WTC11 (cell line): Measurements from ENCODE around the gene DGLUCY.

Source experiments
- CREM ChIP-seq: sonication (generic); formaldehyde crosslinking; IDR thresholded peaks from 2 replicates; pipeline ENCODE4 v1.8.1; 2022; ENCODE audit warnings: mild to moderate bottlenecking, missing genetic modification reagents, moderate library complexity
- FOXK1 ChIP-seq: sonication (generic); formaldehyde crosslinking; IDR thresholded peaks from 2 replicates; pipeline ENCODE4 v1.8.0; 2022; ENCODE audit warnings: mild to moderate bottlenecking, moderate library complexity, missing genetic modification reagents
- NR2C2 ChIP-seq: sonication (generic); formaldehyde crosslinking; IDR thresholded peaks from 2 replicates; pipeline ENCODE4 v1.8.0; 2022; ENCODE audit warnings: mild to moderate bottlenecking, missing genetic modification reagents
- ZNF219 ChIP-seq: sonication (generic); formaldehyde crosslinking; IDR thresholded peaks from 2 replicates; pipeline ENCODE4 v1.8.0; 2023; ENCODE audit warnings: missing genetic modification reagents, mild to moderate bottlenecking, borderline replicate concordance
- ZNF423 ChIP-seq: fragments of 250-450 bp; sonication (Bioruptor Pico); IDR thresholded peaks from 2 replicates; pipeline ENCODE4 v2.1.2; 2022; ENCODE audit warnings: mild to moderate bottlenecking, moderate library complexity
- TF ChIP-seq, protein P1 (sequence below): fragments of 200-600 bp; IDR thresholded peaks from 2 replicates; pipeline ENCODE4 v1.8.0; 2022; ENCODE audit warnings: antibody characterized with exemption
- TF ChIP-seq, protein P2 (sequence below): sonication (generic); formaldehyde crosslinking; IDR thresholded peaks from 2 replicates; pipeline ENCODE4 v1.8.0; 2022; ENCODE audit warnings: mild to moderate bottlenecking, missing genetic modification reagents
- TF ChIP-seq, protein P3 (sequence below): sonication (generic); formaldehyde crosslinking; IDR thresholded peaks from 2 replicates; pipeline ENCODE4 v1.8.1; 2023; ENCODE audit warnings: mild to moderate bottlenecking, moderate library complexity, missing genetic modification reagents
- TF ChIP-seq, protein P4 (sequence below): sonication (generic); formaldehyde crosslinking; IDR thresholded peaks from 2 replicates; pipeline ENCODE4 v1.8.1; 2023; ENCODE audit warnings: mild to moderate bottlenecking, missing genetic modification reagents, borderline replicate concordance
- TF ChIP-seq, protein P5 (sequence below): fragments of 250-450 bp; sonication (Bioruptor Pico); IDR thresholded peaks from 2 replicates; pipeline ENCODE4 v1.9.0; 2021; ENCODE audit warnings: moderate library complexity, mild to moderate bottlenecking, inconsistent platforms, borderline replicate concordance
- TF ChIP-seq, protein P6 (sequence below): sonication (generic); formaldehyde crosslinking; IDR thresholded peaks from 2 replicates; pipeline ENCODE4 v1.8.1; 2022; ENCODE audit warnings: low read depth, missing genetic modification reagents, borderline replicate concordance
- TF ChIP-seq, protein P7 (sequence below): sonication (generic); formaldehyde crosslinking; IDR thresholded peaks from 2 replicates; pipeline ENCODE4 v1.8.0; 2022; ENCODE audit warnings: mild to moderate bottlenecking, missing genetic modification reagents
- TF ChIP-seq, protein P8 (sequence below): sonication (generic); formaldehyde crosslinking; IDR thresholded peaks from 2 replicates; pipeline ENCODE4 v1.8.1; 2022; ENCODE audit warnings: missing genetic modification reagents, borderline replicate concordance

DNA sequence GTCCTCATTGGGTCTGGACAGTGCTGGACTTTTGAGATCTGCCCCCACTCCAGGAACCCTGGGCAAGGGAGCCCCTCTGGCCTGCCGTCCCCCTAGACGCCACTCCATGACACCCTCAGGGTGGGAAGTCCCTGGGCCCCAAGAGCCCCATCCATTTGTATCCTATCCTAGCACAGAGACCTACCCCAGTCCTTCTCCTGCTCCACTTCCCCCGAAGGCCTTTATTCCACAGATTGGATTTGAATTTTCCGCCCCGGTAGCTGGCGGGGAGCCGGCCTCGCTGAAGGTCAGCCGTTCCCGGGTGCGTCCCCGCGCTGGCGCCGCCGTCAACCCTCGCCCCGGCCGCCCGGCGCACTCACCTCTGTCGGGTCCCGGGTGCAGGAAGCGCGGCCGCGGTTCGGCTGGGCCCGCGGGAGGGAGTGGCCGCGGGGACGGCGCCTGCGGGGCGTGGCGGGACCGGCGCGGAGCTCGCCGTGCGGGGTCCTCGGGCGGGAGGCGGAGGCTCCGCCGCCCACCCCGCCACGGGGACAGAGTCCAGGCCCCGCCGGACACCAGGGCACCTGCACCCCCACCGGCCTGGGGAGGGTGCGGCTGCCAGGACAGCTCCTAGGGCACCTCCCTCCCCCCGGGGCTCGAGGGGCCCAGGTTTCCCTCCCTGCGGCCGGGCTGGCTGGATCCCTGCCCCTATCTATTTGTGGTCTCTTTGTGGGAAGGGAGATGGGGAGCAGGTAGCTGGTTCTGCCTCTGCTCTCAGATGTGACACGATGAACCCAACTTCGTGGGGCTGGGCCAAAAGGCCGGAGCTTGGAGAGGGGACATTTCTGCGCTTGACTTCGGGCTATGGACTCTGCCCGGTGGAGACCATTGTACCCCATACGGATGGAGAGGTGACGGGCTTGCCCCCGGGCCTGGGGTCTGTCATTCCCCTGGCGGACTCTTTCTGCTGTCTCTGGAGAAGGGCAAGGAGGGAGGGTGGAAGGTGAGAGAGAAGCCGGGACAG, 150.6 kb downstream of the DGLUCY start:
- TF ChIP-seq, protein P1, sequence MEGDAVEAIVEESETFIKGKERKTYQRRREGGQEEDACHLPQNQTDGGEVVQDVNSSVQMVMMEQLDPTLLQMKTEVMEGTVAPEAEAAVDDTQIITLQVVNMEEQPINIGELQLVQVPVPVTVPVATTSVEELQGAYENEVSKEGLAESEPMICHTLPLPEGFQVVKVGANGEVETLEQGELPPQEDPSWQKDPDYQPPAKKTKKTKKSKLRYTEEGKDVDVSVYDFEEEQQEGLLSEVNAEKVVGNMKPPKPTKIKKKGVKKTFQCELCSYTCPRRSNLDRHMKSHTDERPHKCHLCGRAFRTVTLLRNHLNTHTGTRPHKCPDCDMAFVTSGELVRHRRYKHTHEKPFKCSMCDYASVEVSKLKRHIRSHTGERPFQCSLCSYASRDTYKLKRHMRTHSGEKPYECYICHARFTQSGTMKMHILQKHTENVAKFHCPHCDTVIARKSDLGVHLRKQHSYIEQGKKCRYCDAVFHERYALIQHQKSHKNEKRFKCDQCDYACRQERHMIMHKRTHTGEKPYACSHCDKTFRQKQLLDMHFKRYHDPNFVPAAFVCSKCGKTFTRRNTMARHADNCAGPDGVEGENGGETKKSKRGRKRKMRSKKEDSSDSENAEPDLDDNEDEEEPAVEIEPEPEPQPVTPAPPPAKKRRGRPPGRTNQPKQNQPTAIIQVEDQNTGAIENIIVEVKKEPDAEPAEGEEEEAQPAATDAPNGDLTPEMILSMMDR, result no peak
- TF ChIP-seq, protein P2, sequence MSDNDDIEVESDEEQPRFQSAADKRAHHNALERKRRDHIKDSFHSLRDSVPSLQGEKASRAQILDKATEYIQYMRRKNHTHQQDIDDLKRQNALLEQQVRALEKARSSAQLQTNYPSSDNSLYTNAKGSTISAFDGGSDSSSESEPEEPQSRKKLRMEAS, result no peak
- TF ChIP-seq CREM (CRISPR knock-in tag) (0 out of 2 replicates have a peak, but pooled peaks have one; percentile 33), ZNF219 (CRISPR knock-in tag) (no peak), NR2C2 (CRISPR knock-in tag) (no peak), FOXK1 (no peak), ZNF423 (CRISPR knock-in tag) (no peak)
- TF ChIP-seq, protein P3, sequence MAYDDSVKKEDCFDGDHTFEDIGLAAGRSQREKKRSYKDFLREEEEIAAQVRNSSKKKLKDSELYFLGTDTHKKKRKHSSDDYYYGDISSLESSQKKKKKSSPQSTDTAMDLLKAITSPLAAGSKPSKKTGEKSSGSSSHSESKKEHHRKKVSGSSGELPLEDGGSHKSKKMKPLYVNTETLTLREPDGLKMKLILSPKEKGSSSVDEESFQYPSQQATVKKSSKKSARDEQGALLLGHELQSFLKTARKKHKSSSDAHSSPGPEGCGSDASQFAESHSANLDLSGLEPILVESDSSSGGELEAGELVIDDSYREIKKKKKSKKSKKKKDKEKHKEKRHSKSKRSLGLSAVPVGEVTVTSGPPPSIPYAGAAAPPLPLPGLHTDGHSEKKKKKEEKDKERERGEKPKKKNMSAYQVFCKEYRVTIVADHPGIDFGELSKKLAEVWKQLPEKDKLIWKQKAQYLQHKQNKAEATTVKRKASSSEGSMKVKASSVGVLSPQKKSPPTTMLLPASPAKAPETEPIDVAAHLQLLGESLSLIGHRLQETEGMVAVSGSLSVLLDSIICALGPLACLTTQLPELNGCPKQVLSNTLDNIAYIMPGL (CRISPR knock-in tag), result no peak
- TF ChIP-seq, protein P4, sequence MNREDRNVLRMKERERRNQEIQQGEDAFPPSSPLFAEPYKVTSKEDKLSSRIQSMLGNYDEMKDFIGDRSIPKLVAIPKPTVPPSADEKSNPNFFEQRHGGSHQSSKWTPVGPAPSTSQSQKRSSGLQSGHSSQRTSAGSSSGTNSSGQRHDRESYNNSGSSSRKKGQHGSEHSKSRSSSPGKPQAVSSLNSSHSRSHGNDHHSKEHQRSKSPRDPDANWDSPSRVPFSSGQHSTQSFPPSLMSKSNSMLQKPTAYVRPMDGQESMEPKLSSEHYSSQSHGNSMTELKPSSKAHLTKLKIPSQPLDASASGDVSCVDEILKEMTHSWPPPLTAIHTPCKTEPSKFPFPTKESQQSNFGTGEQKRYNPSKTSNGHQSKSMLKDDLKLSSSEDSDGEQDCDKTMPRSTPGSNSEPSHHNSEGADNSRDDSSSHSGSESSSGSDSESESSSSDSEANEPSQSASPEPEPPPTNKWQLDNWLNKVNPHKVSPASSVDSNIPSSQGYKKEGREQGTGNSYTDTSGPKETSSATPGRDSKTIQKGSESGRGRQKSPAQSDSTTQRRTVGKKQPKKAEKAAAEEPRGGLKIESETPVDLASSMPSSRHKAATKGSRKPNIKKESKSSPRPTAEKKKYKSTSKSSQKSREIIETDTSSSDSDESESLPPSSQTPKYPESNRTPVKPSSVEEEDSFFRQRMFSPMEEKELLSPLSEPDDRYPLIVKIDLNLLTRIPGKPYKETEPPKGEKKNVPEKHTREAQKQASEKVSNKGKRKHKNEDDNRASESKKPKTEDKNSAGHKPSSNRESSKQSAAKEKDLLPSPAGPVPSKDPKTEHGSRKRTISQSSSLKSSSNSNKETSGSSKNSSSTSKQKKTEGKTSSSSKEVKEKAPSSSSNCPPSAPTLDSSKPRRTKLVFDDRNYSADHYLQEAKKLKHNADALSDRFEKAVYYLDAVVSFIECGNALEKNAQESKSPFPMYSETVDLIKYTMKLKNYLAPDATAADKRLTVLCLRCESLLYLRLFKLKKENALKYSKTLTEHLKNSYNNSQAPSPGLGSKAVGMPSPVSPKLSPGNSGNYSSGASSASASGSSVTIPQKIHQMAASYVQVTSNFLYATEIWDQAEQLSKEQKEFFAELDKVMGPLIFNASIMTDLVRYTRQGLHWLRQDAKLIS (CRISPR knock-in tag), result no peak
- TF ChIP-seq, protein P5, sequence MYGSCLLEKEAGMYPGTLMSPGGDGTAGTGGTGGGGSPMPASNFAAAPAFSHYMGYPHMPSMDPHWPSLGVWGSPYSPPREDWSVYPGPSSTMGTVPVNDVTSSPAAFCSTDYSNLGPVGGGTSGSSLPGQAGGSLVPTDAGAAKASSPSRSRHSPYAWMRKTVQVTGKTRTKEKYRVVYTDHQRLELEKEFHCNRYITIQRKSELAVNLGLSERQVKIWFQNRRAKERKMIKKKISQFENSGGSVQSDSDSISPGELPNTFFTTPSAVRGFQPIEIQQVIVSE (CRISPR knock-in tag), result no peak
- TF ChIP-seq, protein P6, sequence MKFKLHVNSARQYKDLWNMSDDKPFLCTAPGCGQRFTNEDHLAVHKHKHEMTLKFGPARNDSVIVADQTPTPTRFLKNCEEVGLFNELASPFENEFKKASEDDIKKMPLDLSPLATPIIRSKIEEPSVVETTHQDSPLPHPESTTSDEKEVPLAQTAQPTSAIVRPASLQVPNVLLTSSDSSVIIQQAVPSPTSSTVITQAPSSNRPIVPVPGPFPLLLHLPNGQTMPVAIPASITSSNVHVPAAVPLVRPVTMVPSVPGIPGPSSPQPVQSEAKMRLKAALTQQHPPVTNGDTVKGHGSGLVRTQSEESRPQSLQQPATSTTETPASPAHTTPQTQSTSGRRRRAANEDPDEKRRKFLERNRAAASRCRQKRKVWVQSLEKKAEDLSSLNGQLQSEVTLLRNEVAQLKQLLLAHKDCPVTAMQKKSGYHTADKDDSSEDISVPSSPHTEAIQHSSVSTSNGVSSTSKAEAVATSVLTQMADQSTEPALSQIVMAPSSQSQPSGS (CRISPR knock-in tag), result no peak
- TF ChIP-seq, protein P7, sequence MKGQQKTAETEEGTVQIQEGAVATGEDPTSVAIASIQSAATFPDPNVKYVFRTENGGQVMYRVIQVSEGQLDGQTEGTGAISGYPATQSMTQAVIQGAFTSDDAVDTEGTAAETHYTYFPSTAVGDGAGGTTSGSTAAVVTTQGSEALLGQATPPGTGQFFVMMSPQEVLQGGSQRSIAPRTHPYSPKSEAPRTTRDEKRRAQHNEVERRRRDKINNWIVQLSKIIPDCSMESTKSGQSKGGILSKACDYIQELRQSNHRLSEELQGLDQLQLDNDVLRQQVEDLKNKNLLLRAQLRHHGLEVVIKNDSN (CRISPR knock-in tag), result no peak
- TF ChIP-seq, protein P8, sequence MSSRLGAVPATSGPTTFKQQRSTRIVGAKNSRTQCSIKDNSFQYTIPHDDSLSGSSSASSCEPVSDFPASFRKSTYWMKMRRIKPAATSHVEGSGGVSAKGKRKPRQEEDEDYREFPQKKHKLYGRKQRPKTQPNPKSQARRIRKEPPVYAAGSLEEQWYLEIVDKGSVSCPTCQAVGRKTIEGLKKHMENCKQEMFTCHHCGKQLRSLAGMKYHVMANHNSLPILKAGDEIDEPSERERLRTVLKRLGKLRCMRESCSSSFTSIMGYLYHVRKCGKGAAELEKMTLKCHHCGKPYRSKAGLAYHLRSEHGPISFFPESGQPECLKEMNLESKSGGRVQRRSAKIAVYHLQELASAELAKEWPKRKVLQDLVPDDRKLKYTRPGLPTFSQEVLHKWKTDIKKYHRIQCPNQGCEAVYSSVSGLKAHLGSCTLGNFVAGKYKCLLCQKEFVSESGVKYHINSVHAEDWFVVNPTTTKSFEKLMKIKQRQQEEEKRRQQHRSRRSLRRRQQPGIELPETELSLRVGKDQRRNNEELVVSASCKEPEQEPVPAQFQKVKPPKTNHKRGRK (CRISPR knock-in tag), result no peak
